Measurements from ENCODE around the gene CYTH4.

Gene CYTH4

DNA sequence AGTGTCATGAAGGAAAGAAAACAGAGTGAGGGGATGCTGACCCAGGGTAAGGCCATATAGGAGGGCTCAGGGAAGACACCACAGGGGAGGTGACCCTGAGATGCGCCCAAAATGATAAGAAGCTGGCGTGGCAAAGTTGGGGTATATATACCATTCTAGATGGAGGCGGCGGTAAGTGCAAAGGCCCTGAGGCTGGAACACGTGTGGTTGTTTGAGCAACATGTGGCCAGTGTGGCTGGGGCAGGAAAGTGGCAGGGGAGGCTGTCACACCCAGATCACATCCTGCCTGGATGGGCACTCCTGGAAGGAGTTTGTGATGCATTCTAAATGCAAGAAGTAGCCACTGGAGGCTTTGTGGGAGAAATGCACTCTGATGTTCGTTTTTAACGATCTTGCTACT, 70.2 kb downstream of the CYTH4 start:
- no peak for FAIRE-seq

DNA sequence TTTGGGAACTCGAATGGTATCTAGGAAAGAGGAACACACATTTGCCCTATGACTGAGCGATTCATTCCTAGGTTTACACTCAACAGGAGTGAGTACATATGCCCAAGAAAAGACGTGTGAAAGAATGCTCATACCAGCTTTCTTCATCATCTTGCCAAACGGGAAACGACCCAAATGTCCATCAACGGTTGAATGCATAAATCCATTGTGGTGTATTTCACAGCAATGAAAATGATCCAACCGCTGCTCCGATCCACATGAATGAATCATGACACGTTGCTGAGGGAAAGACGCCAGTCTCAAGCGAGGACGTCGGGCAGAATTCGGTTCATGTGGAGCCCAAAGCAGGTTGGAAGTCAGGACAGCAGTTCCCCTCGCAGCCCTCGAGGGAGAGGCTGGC, 71.5 kb downstream of the CYTH4 start:
- FAIRE-seq = no peak

DNA sequence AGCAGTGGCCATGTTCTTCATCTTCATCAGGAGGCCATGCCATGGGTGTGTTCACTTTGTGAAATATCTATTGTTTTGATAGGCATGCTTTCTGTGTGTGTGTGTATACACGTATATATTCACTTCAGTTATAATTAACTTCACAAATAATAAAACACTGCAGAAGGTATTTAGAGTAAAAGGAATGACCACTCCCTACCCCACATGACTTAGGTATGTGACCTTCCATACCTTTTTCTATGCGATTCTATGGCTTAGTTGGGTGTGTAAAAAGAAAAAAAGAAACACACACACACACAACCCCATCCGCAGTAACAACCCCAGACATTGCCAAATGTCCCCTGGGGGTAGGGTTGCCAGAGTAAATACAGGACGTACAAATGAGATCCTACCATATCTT, 72.0 kb downstream of the CYTH4 start:
- no peak for FAIRE-seq

DNA sequence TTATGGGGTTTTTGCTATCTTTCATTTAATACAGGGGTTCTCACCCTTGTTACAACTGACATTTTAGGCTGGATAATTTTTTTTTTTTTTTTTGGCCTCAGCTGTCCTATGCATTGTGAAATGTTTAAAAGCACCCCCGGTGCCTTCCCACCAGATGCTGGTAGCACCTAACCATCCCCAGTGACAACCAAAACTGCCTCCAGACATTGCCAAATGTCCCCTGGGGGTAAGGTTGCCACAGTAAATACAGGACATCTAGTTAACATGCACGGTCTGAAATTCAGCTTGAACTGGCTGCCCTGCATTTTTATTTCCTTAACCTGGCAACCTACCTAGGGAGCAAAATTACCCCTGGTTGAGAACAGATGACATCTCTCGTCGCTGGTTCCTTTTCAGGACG, 72.4 kb downstream of the CYTH4 start:
- FAIRE-seq = no peak

DNA sequence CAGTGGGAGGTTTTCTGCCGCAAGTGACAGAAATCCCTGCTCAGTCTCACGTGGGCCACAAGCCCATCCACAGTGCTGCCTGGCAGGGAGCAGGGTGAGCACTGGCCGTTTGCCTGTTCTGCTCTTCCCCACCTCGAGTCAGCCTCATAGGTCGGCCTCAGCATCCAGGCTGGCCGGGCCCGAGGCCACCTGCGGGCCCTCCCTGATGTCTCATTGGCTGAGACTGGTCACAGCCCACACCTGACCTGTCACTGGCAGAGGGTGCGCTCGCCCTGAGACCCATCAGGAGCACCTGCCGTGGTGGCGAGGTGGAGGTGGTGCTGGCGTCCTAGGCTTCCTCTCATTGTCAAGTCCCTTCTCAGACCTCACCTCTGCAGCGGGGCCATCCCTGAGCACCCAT, 72.9 kb downstream of the CYTH4 start:
- FAIRE-seq = no peak

DNA sequence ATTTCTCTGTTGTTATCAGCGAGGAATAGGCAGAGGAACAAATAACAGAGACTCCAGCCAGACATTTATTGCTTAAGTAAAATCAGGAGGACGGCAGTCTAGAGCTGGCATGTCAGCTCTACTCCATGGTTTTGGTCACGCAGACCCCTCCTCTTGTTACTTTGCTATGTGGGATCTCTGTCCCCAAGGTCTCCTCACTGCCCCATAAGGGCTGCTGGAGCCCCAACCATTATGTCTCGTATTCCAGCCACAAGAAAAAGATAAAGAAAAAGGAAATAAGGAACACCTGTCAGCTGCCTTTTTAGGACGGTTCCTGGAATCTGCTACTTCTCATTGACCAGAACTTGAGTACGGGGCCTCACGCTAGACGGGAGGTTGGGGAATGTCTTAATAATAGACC, 74.6 kb downstream of the CYTH4 start:
- no peak for FAIRE-seq

DNA sequence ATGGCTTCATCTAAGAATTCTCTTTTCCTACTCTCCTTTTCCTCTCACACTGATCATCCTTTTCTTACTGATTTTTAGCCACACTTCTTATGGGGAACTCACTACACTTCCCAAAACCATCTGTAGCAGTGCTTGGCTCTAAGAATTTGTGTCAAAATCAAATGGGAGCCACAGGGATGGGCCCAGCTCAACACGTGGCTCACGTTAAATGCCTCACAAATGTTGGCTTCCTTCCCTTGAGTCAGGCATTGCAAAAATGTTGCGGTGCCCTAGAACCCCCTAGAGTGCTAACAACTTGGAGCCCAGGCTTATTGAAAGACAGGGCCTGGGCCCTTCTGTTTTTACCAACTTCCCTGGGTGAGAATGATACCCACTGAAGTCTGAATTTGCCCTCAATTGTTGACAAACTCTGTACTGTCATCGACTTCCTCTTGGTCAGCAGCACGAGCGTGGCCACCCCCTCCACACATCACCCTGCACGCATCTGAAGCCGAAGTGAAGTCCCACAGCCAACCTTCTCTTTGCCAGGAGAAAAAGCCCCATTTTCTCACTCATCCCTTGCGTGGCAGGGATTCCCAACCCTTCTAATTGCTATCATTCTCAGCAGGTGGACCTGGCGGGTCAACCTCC, 75.3 kb downstream of the CYTH4 start:
- FAIRE-seq = no peak

DNA sequence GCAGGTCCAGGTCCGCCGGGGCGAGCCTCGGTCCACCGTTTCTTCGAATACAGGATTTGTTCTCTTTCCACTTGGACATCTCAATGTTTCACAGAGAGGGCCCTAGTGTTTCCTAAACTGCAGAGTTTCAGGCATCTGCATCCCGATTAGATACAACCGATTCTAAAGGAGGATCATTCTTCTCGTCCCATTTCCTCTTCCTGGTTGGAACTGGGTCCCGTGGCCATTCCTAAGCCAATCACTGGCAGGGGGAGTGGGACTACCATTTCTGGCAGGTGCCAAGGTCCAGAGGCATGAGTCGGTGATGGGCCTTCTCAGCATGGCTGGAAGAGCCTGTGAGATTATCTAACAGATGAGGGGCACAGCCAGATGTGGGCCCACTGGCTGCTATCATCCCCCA, 76.1 kb downstream of the CYTH4 start:
- FAIRE-seq = no peak

DNA sequence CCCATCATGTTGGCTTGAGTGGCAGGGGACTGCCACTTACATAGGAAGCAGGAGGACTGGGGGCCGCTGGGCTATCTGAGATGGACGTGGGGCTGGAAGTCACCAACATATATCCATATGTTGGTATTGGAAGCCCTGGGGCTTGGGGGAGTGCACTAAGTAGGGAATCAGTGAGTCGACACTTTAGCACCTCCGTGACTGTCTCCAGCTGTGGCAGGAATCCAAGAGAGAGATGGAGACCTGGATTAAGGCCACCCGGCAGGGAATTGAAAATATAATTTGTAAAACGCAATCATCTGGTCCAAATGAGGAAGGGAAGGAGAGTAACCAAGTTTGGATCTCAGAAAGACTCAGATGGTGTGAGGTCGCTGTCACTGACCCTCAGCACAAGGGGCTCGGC, 76.6 kb downstream of the CYTH4 start:
- no peak for FAIRE-seq

DNA sequence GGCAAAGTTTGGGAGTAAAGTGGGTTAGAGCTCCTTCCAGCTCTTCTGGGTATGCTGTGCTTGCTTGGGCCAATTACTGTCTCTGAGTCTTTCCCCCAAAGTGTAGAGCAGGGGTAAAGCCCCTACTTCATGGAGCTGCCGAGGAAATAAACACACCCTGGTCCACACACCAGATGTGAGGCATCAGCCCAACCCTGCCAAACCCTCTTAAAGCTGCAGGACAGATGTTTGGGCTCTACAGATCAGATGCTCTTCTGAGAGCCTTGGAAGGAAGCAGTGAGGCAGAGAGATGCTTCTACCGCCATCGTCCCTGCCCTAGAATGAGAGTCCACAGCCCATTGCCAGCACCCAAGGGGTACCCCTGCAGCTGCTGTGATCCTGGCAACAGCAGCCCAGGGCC, 80.3 kb downstream of the CYTH4 start:
- no peak for FAIRE-seq

DNA sequence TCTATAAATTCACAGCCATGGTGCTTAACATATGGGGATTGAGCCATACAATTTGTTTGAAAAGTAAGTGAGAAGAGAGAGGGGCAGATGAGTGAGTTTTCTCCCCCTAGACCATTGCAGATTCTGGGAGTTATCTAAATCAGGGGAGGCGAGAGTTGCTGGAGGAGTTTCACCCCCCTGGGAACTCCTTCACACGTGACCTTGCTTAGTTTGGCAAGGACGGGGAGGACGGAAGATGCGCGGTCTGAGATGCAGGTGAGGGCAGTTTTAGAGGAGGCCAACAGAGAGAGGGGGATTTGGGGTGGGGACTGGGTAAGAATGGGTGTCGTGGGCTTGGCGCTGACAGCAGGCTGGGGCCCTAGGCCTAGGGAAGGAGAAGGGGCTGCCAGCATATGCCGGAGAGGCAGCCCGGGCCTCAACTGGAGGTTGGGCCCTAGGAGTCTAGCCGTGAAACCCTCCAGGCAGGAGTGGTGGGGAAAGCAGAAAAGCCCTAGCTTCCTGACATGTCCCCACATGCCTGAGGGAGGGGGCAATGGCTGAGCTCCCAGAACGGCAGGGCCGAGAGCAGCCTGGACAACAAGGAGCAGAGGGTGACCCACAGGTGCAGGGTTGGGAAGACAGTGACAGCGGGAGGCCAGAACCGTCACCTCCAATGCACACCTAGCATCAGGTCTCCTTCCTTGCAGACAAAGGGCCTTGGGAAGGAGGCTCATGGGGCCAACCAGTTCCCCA, 81.1 kb downstream of the CYTH4 start:
- no peak for FAIRE-seq

All from endometrium (tissue), 2 donors.